Measurements from ENCODE around the gene ATXN2L.

GRCh38 chr16:28875134-28876018, 52.6 kb downstream of the ATXN2L start:
- TF ChIP-seq, protein P1, sequence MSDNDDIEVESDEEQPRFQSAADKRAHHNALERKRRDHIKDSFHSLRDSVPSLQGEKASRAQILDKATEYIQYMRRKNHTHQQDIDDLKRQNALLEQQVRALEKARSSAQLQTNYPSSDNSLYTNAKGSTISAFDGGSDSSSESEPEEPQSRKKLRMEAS (IDR thresholded peaks at IDR 0.05; ENCODE audit: low read depth, low read length), result no peak
- TF ChIP-seq EP300 (IDR thresholded peaks at IDR 0.05; ENCODE audit: borderline replicate concordance in 1 of 2, control insufficient read depth in 1 of 2, low read depth in 2 of 2, low read length in 2 of 2), result no peak
- no peak for TF ChIP-seq REST (IDR thresholded peaks at IDR 0.05; ENCODE audit: low read depth, low read length)

Data from GM12878 (cell line).